ENCODE data around the gene TMEM131. TPM values are rescaled to one million over a fixed set of nuclear protein-coding genes. Genes with fewer than 3 reads are reported as not detected.
"Not testable (repeated sequence)": the region's sequence is repeated elsewhere in the genome, so short reads cannot be mapped to it uniquely, and the experiment has no call there.

The TMEM131 gene
- total RNA-seq, 1 donor from 2014 or later: 58.8 TPM

DNA sequence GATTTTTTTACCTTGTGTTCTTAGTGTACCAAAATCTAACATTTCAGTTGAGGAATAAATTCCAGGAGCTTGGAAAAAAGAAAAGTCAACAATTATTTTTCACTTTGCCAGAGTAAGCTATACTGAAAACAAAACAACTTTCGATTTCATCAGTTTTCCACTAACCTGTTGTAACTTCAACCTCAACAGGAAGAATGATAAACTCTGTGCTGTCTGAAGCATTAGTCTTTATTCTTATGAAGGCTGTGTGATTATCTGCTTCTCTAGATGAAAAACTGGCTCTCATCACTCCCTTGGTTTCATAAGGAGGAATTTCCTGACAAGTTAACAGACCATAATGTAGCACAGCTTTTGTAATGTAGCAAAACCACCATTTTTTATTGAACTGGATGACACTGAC lies 161.1 kb downstream of the TMEM131 start:
- no peaks in the 10 kb centered on the region for H3K9me3 Mint-ChIP-seq (ENCODE audit: low read depth)
- H3K27me3 Mint-ChIP-seq: no peaks in the 10 kb centered on the region
- H3K4me3 Mint-ChIP-seq (ENCODE audit: low read depth): no peak overlapping the region
- no peak for DNase-seq (ENCODE audit: low spot score, unreplicated experiment)
- TF ChIP-seq, protein P1, sequence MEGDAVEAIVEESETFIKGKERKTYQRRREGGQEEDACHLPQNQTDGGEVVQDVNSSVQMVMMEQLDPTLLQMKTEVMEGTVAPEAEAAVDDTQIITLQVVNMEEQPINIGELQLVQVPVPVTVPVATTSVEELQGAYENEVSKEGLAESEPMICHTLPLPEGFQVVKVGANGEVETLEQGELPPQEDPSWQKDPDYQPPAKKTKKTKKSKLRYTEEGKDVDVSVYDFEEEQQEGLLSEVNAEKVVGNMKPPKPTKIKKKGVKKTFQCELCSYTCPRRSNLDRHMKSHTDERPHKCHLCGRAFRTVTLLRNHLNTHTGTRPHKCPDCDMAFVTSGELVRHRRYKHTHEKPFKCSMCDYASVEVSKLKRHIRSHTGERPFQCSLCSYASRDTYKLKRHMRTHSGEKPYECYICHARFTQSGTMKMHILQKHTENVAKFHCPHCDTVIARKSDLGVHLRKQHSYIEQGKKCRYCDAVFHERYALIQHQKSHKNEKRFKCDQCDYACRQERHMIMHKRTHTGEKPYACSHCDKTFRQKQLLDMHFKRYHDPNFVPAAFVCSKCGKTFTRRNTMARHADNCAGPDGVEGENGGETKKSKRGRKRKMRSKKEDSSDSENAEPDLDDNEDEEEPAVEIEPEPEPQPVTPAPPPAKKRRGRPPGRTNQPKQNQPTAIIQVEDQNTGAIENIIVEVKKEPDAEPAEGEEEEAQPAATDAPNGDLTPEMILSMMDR (IDR thresholded peaks at IDR 0.05; ENCODE audit: unreplicated experiment): no peak
- H3K4me1 Mint-ChIP-seq (ENCODE audit: low read depth): no peaks in the 10 kb centered on the region
- H3K36me3 Mint-ChIP-seq (ENCODE audit: insufficient read depth): peaks cover 8% of the 10 kb centered on the region
- H3K27ac Mint-ChIP-seq: no peak overlapping the region

DNA sequence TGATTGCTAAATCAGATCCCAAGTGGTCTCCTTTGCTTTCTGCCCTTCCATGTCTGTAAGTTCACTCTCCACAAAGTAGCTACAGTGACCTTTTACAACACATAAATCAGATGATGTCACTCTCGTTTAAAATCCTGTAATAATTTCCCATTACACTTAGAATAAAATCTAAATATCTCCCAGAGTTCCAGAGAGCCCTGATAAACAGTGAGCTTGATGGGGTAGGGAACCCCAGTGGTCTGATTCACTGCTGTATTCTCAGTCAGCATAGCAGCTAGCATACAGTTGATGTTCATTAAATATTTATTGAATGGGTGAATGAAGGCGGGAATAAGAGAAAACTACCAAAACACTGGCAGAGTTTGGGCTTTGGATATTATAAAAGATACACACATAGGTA lies 164.6 kb downstream of the TMEM131 start:
- peaks cover 20% of the 10 kb centered on the region for H3K36me3 Mint-ChIP-seq (ENCODE audit: insufficient read depth)
- no peak overlapping the region for H3K27ac Mint-ChIP-seq
- H3K27me3 Mint-ChIP-seq: no peaks in the 10 kb centered on the region
- no peak for DNase-seq (ENCODE audit: low spot score, unreplicated experiment)
- H3K4me1 Mint-ChIP-seq (ENCODE audit: low read depth): peaks cover 3% of the 10 kb centered on the region
- TF ChIP-seq, protein P1 (IDR thresholded peaks at IDR 0.05; ENCODE audit: unreplicated experiment): no peak
- H3K4me3 Mint-ChIP-seq (ENCODE audit: low read depth): no peak overlapping the region
- no peaks in the 10 kb centered on the region for H3K9me3 Mint-ChIP-seq (ENCODE audit: low read depth)

DNA sequence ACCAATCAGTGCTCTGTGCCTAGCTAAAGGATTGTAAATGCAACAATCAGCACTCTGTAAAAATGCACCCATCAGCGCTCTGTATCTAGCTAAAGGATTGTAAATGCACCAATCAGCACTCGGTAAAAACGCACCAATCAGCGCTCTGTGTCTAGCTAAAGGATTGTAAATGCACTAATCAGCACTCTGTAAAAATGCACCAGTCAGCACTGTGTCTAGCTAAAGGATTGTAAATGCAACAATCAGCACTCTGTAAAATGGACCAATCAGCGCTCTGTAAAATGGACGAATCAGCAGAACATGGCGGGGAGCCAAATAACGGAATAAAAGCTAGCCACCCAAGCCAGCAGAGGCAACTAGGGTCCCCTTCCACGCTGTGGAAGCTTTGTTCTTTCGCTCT lies 166.5 kb downstream of the TMEM131 start:
- not testable (repeated sequence) for H3K27me3 Mint-ChIP-seq; H3K4me1 Mint-ChIP-seq (ENCODE audit: low read depth)

DNA sequence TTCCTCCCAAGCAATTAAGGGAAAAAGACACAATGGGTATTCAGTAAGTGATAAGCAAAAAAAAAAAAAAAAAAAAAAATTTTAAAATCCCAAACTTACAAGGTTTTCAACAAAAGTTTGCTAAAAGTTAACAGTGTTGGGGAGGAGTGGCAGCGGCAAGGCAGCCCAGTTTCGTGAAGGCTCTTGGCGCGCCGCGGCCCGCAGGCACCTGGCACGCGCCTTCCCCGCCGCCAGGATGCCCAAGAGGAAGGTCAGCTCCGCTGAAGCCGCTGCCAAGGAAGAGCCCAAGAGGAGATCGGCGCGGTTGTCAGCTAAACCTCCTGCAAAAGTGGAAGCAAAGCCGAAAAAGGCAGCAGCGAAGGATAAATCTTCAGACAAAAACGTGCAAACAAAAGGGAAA lies 168.7 kb downstream of the TMEM131 start:
- not testable (repeated sequence) for H3K27me3 Mint-ChIP-seq; H3K4me1 Mint-ChIP-seq (ENCODE audit: low read depth); H3K4me3 Mint-ChIP-seq (ENCODE audit: low read depth); H3K27ac Mint-ChIP-seq; DNase-seq (ENCODE audit: low spot score, unreplicated experiment); H3K9me3 Mint-ChIP-seq (ENCODE audit: low read depth)
- H3K36me3 Mint-ChIP-seq (ENCODE audit: insufficient read depth): peaks cover 37% of the 10 kb centered on the region

More for the DNA sequence above, 166.5 kb downstream of the TMEM131 start:
- H3K4me3 Mint-ChIP-seq (ENCODE audit: low read depth); H3K27ac Mint-ChIP-seq; DNase-seq (ENCODE audit: low spot score, unreplicated experiment); H3K9me3 Mint-ChIP-seq (ENCODE audit: low read depth): not testable (repeated sequence)
- H3K36me3 Mint-ChIP-seq (ENCODE audit: insufficient read depth): peaks cover 24% of the 10 kb centered on the region

DNA sequence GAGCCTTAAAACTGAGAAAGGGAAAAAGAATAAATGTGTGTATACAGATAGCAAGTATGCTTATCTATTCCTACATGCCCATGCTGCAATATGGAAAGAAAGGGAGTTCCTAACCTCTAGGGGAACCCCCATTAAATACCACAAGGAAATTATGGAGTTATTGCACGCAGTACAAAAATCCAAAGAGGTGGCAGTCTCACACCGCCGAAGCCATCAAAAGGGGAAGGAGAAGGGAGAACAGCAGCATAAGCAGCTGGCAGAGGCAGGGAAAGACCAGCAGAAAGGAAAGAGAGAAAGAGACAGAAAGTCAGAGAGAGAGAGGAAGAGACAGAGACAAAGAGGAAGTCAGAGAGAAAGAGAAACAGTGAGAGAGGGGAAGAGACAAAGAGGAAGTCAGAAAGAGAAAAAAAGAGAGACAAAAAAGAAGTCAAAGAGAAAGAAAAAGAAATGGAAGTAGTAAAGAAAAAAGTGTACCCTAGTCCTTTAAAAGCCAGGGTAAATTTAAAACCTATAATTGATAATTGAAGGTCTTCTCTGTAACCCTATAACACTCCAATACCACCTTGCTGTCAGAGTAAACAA lies 169.4 kb downstream of the TMEM131 start:
- H3K4me1 Mint-ChIP-seq (ENCODE audit: low read depth); H3K9me3 Mint-ChIP-seq (ENCODE audit: low read depth); H3K27me3 Mint-ChIP-seq; DNase-seq (ENCODE audit: low spot score, unreplicated experiment); H3K27ac Mint-ChIP-seq; H3K4me3 Mint-ChIP-seq (ENCODE audit: low read depth): not testable (repeated sequence)
- peaks cover 42% of the 10 kb centered on the region for H3K36me3 Mint-ChIP-seq (ENCODE audit: insufficient read depth)

DNA sequence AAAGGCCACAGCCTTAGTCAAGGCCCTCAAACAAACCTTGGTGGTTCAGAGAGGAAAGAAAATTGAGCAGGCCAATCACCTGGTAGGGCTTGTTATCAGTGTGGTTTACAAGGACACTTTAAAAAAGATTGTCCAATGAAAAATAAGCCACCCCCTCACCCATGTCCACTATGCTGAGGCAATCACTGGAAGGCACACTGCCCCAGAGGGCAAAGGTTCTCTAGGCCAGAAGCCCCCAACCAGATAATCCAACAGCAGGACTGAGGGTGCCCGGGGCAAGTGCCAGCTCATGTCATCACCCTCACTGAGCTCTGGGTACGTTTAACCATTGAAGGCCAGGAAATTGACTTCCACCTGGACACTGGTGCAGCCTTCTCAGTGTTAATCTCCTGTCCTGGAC lies 171.7 kb downstream of the TMEM131 start:
- not testable (repeated sequence) for H3K9me3 Mint-ChIP-seq (ENCODE audit: low read depth); H3K4me3 Mint-ChIP-seq (ENCODE audit: low read depth); DNase-seq (ENCODE audit: low spot score, unreplicated experiment); H3K4me1 Mint-ChIP-seq (ENCODE audit: low read depth); H3K27me3 Mint-ChIP-seq; H3K27ac Mint-ChIP-seq
- H3K36me3 Mint-ChIP-seq (ENCODE audit: insufficient read depth): peaks cover 33% of the 10 kb centered on the region

DNA sequence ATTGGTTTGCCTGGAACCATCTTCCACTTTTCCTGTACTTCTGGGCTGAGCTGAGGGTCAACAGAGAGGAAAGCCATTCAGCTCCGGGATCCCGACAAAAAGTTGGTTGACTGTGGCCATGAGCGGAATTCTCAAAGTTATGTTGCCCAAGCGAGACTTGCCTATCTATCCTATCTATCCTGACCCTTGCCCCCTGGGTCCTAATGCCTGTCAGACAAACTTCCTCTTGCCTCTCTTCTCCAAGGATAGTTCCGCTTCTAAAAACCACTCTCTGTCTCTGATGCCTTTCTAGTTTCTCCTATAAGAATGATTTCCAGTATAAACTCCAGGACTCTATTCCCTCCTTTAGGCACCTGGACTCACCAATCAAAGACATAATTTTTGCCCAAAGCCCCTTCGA lies 173.9 kb downstream of the TMEM131 start:
- H3K27ac Mint-ChIP-seq; H3K4me3 Mint-ChIP-seq (ENCODE audit: low read depth); H3K27me3 Mint-ChIP-seq; H3K9me3 Mint-ChIP-seq (ENCODE audit: low read depth); H3K4me1 Mint-ChIP-seq (ENCODE audit: low read depth); DNase-seq (ENCODE audit: low spot score, unreplicated experiment): not testable (repeated sequence)
- peaks cover 26% of the 10 kb centered on the region for H3K36me3 Mint-ChIP-seq (ENCODE audit: insufficient read depth)

DNA sequence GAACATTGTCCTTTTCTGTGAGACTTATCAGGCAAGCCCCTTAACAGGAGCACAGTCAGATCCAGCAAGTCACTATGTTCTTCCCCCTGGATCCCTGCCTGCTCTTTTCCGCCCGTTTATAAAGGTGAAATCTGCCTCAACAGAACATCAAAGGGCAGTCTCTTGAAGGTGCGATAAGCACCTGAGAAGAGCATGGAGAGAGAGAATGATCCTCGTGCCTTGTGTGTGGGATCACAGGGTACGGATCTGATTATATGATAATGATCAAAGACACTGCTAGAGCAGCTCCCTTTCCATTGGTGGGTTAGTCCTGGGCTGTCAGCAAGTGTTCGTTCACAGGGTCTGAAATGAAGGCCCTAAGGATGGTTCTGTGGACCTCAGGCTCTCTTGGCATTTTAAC lies 176.0 kb downstream of the TMEM131 start:
- TF ChIP-seq, protein P1 (IDR thresholded peaks at IDR 0.05; ENCODE audit: unreplicated experiment): no peak
- no peaks in the 10 kb centered on the region for H3K27me3 Mint-ChIP-seq
- DNase-seq (ENCODE audit: low spot score, unreplicated experiment): no peak
- H3K27ac Mint-ChIP-seq: no peak overlapping the region
- no peak overlapping the region for H3K4me3 Mint-ChIP-seq (ENCODE audit: low read depth)
- H3K9me3 Mint-ChIP-seq (ENCODE audit: low read depth): peaks cover 4% of the 10 kb centered on the region
- no peaks in the 10 kb centered on the region for H3K4me1 Mint-ChIP-seq (ENCODE audit: low read depth)
- peaks cover 18% of the 10 kb centered on the region for H3K36me3 Mint-ChIP-seq (ENCODE audit: insufficient read depth)
